RWPE2 (cell line): Measurements from ENCODE around the gene FBXL15.

Experiments
- ATAC-seq: fragments of 200-7000 bp; cut with Tn5 transposase; 3 replicates; pipeline ENCODE4 v1.9.1; 2021; ENCODE audit warnings: low read depth
- DNase-seq: peaks from one replicate; pipeline ENCODE4 v3.0.0-alpha.2; 2020; ENCODE audit warnings: low spot score
- H3K27ac ChIP-seq: fragments of 450-650 bp; 2 replicates; pipeline ENCODE4 v1.5.1; 2017; ENCODE audit warnings: mild to moderate bottlenecking; ENCODE audit not compliant: poor library complexity, severe bottlenecking
- H3K27me3 ChIP-seq: fragments of 250-450 bp; sonication (Bioruptor Pico); 2 replicates; pipeline ENCODE4 v1.5.1; 2021; ENCODE audit warnings: mild to moderate bottlenecking, moderate library complexity; ENCODE audit not compliant: insufficient read depth, poor library complexity, severe bottlenecking
- H3K36me3 ChIP-seq: fragments of 250-450 bp; sonication (Bioruptor Pico); 2 replicates; pipeline ENCODE4 v1.5.1; 2020; ENCODE audit warnings: low read depth, mild to moderate bottlenecking, moderate library complexity
- H3K4me1 ChIP-seq: fragments of 250-450 bp; sonication (Bioruptor Pico); 2 replicates; pipeline ENCODE4 v1.5.1; 2021; ENCODE audit warnings: mild to moderate bottlenecking, moderate library complexity; ENCODE audit not compliant: insufficient read depth, poor library complexity, severe bottlenecking
- H3K4me3 ChIP-seq: fragments of 250-450 bp; sonication (Bioruptor Pico); 2 replicates; pipeline ENCODE4 v1.5.1; 2021; ENCODE audit warnings: mild to moderate bottlenecking, moderate library complexity; ENCODE audit not compliant: severe bottlenecking
- H3K9me3 ChIP-seq: fragments of 250-450 bp; sonication (Bioruptor Pico); 2 replicates; pipeline ENCODE4 v1.5.1; 2021; ENCODE audit warnings: mild to moderate bottlenecking, moderate library complexity; ENCODE audit not compliant: severe bottlenecking
- TF ChIP-seq, protein P1 (sequence below): fragments of 450-650 bp; IDR thresholded peaks from one replicate; pipeline ENCODE4 v1.5.1; 2017; ENCODE audit warnings: mild to moderate bottlenecking, moderate library complexity; ENCODE audit not compliant: poor library complexity, severe bottlenecking

Gene FBXL15, protein sequence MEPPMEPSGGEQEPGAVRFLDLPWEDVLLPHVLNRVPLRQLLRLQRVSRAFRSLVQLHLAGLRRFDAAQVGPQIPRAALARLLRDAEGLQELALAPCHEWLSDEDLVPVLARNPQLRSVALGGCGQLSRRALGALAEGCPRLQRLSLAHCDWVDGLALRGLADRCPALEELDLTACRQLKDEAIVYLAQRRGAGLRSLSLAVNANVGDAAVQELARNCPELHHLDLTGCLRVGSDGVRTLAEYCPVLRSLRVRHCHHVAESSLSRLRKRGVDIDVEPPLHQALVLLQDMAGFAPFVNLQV

GRCh38 chr10:102420714-102421506 lies at the start of gene FBXL15:
TSS of gene FBXL15 (plus strand) at chr10:102420836. CDS start at chr10:102421130, 294 bp downstream.
- peak within 1 kb of the TSS; percentile 54 for H3K4me3 ChIP-seq
- peaks cover 7% of the 10 kb centered on the region for H3K36me3 ChIP-seq
- peaks cover 5% of the 10 kb centered on the region for H3K27me3 ChIP-seq
- ATAC-seq (peak; percentile 68), DNase-seq (peak; percentile 96)
- no peaks in the 10 kb centered on the region for H3K4me1 ChIP-seq
- peak within 1 kb of the TSS; percentile 71 for H3K27ac ChIP-seq
- H3K9me3 ChIP-seq: no peaks in the 10 kb centered on the region
- TF ChIP-seq, protein P1, sequence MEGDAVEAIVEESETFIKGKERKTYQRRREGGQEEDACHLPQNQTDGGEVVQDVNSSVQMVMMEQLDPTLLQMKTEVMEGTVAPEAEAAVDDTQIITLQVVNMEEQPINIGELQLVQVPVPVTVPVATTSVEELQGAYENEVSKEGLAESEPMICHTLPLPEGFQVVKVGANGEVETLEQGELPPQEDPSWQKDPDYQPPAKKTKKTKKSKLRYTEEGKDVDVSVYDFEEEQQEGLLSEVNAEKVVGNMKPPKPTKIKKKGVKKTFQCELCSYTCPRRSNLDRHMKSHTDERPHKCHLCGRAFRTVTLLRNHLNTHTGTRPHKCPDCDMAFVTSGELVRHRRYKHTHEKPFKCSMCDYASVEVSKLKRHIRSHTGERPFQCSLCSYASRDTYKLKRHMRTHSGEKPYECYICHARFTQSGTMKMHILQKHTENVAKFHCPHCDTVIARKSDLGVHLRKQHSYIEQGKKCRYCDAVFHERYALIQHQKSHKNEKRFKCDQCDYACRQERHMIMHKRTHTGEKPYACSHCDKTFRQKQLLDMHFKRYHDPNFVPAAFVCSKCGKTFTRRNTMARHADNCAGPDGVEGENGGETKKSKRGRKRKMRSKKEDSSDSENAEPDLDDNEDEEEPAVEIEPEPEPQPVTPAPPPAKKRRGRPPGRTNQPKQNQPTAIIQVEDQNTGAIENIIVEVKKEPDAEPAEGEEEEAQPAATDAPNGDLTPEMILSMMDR: no peak

- Histone ChIP-seq H3K4me1 (peaks cover 5% of the 10 kb centered on the region), H3K36me3 (peaks cover 89% of the 10 kb centered on the region), H3K27ac (no peak overlapping the region), H3K4me3 (no peak overlapping the region), H3K27me3 (no peaks in the 10 kb centered on the region), H3K9me3 (no peaks in the 10 kb centered on the region)
- no peak for ATAC-seq
- TF ChIP-seq, protein P1: no peak
- no peak for DNase-seq
Observed at GRCh38 chr10:102371295-102371694, 49.3 kb upstream of the FBXL15 start.

DNA sequence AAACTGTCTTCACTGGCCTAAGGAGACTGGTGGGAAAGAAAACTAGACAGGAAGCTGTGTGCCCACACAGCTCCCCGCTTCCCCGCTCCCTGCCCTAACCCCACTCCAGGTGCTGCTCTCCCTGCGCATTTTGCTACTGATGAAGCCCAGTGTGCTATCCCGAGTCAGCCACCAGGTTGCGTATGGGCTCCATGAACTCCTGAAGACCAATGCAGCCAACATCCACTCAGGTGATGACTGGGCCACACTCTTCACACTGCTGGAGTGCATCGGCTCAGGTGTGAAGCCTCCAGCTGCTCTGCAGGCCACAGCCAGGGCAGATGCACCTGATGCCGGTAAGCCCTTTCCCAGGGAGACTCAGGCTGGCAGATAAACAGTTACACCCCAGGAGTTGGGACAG lies 45.4 kb upstream of the FBXL15 start:
- no peaks in the 10 kb centered on the region for H3K4me1 ChIP-seq
- H3K9me3 ChIP-seq: no peaks in the 10 kb centered on the region
- no peaks in the 10 kb centered on the region for H3K27me3 ChIP-seq
- ATAC-seq (peak; percentile 36; the same call in 2 of the 3 replicates), DNase-seq (no peak)
- peaks cover 89% of the 10 kb centered on the region for H3K36me3 ChIP-seq
- H3K4me3 ChIP-seq: no peak overlapping the region
- TF ChIP-seq, protein P1: no peak
- no peak overlapping the region for H3K27ac ChIP-seq

GRCh38 chr10:102375867-102376266 lies 44.8 kb upstream of the FBXL15 start:
- H3K4me1 ChIP-seq: no peaks in the 10 kb centered on the region
- H3K9me3 ChIP-seq: no peaks in the 10 kb centered on the region
- ATAC-seq (no peak), DNase-seq (no peak)
- H3K4me3 ChIP-seq: no peak overlapping the region
- no peak overlapping the region for H3K27ac ChIP-seq
- peaks cover 87% of the 10 kb centered on the region for H3K36me3 ChIP-seq
- H3K27me3 ChIP-seq: no peaks in the 10 kb centered on the region
- TF ChIP-seq, protein P1: no peak
